Activated naive CD4-positive, alpha-beta T cell (primary cell): ENCODE results near the gene IRF2BP1.

Experiments
- DNase-seq, 4 experiments: peaks; one replicate each; lab custom pipeline; 2025; lab: John Stamatoyannopoulos, UW

Gene IRF2BP1

GRCh38 chr19:45885556-45886426, at the start of gene IRF2BP1:
Gene IRF2BP1, minus strand, starts transcription at chr19:45886141. Its CDS starts 367 bp downstream, at chr19:45885774.
- peak; percentile 61 to 81 (median 71) for DNase-seq

- DNase-seq = no peak
Observed at GRCh38 chr19:45935267-45935666, 49.3 kb upstream of the IRF2BP1 start.

GRCh38 chr19:45934551-45935230, 48.8 kb upstream of the IRF2BP1 start:
- DNase-seq = no peak

- DNase-seq = no peak
Observed at GRCh38 chr19:45933759-45934158, 47.8 kb upstream of the IRF2BP1 start.

- no peak for DNase-seq
Observed at GRCh38 chr19:45931055-45931454, 45.1 kb upstream of the IRF2BP1 start.

- DNase-seq = no peak
Observed at GRCh38 chr19:45929247-45929646, 43.3 kb upstream of the IRF2BP1 start.

GRCh38 chr19:45927565-45928261, 41.8 kb upstream of the IRF2BP1 start:
- peak; percentile 61 to 82 (median 68) for DNase-seq

GRCh38 chr19:45924891-45925447, 39.0 kb upstream of the IRF2BP1 start:
- no peak for DNase-seq

- DNase-seq = no peak
Observed at GRCh38 chr19:45922281-45922680, 36.3 kb upstream of the IRF2BP1 start.

GRCh38 chr19:45920458-45920857, 34.5 kb upstream of the IRF2BP1 start:
- no peak for DNase-seq

- no peak for DNase-seq
Observed at GRCh38 chr19:45919678-45920077, 33.7 kb upstream of the IRF2BP1 start.

- no peak for DNase-seq
Observed at GRCh38 chr19:45918721-45919120, 32.8 kb upstream of the IRF2BP1 start.

- no peak for DNase-seq
Observed at GRCh38 chr19:45917421-45918091, 31.6 kb upstream of the IRF2BP1 start.

GRCh38 chr19:45913874-45914830, 28.2 kb upstream of the IRF2BP1 start, which contains the start of gene NANOS2:
Gene NANOS2, minus strand, starts transcription at chr19:45914778. Its CDS starts 85 bp downstream, at chr19:45914693.
- DNase-seq = no peak

GRCh38 chr19:45911291-45911690, 25.4 kb upstream of the IRF2BP1 start:
- DNase-seq = no peak

- DNase-seq = no peak
Observed at GRCh38 chr19:45908956-45909355, 23.0 kb upstream of the IRF2BP1 start.

- no peak for DNase-seq
Observed at GRCh38 chr19:45906221-45906620, 20.3 kb upstream of the IRF2BP1 start.

- no peak for DNase-seq
Observed at GRCh38 chr19:45905011-45905410, 19.1 kb upstream of the IRF2BP1 start.

GRCh38 chr19:45902651-45903625, 17.0 kb upstream of the IRF2BP1 start:
- DNase-seq = peak; percentile 97 to 99 (median 98)
